A673 (cell line): ENCODE results near the gene NVL.

ENCODE experiments used
- EZH2 ChIP-seq: fragments of 200-600 bp; sonication (generic); IDR thresholded peaks from 2 replicates; pipeline ENCODE4 v1.6.1; 2017; ENCODE audit warnings: borderline replicate concordance, low read depth, mild to moderate bottlenecking, mixed read lengths, antibody characterized with exemption, low read length; ENCODE audit not compliant: poor library complexity, severe bottlenecking
- TF ChIP-seq, protein P1 (sequence below): fragments of 300-800, 200-600 bp; sonication (generic); conservative IDR thresholded peaks from 2 replicates; pipeline ENCODE4 v1.5.1; 2017; ENCODE audit warnings: low read depth, mild to moderate bottlenecking, antibody characterized with exemption, low read length, moderate library complexity, mixed read lengths

DNA sequence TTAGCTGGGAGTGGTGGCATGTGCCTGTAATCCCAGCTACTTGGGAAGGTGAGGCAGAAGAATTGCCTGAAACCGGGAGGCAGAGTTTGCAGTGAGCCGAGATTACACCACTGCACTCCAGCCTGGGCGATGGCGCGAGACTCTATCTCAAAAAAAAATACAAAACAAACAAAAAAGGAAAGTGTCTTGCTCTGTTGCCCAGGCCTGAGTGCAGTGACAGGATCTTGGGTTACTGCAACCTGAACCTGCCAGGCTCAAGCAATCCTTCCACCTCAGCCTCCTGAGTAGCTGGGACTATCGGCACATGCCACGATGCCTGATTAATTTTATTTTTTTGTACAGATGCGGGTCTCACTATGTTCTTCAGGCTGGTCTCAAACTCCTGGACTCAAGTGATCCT, 113.6 kb downstream of the NVL start:
- TF ChIP-seq, protein P1, sequence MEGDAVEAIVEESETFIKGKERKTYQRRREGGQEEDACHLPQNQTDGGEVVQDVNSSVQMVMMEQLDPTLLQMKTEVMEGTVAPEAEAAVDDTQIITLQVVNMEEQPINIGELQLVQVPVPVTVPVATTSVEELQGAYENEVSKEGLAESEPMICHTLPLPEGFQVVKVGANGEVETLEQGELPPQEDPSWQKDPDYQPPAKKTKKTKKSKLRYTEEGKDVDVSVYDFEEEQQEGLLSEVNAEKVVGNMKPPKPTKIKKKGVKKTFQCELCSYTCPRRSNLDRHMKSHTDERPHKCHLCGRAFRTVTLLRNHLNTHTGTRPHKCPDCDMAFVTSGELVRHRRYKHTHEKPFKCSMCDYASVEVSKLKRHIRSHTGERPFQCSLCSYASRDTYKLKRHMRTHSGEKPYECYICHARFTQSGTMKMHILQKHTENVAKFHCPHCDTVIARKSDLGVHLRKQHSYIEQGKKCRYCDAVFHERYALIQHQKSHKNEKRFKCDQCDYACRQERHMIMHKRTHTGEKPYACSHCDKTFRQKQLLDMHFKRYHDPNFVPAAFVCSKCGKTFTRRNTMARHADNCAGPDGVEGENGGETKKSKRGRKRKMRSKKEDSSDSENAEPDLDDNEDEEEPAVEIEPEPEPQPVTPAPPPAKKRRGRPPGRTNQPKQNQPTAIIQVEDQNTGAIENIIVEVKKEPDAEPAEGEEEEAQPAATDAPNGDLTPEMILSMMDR, result no peak
- TF ChIP-seq EZH2, result no peak
